Astrocyte of the cerebellum (primary cell): ENCODE data around the gene RBM15B.

ENCODE experiments used
- DNase-seq: peaks from one replicate; pipeline ENCODE4 v3.0.0-alpha.2; 2011; ENCODE audit warnings: low read depth
- H3K4me3 ChIP-seq: 2 replicates; pipeline ENCODE4 v1.5.1; 2011; ENCODE audit warnings: mild to moderate bottlenecking, low read depth, low read length, moderate library complexity
- in situ Hi-C: cut with HindIII; loops from 2 replicates; pipeline ENCODE4 v1.10.0; 2017; ENCODE audit warnings: low sequenced_read_pairs
- TF ChIP-seq, protein P1 (sequence below): IDR thresholded peaks from 2 replicates; pipeline ENCODE4 v1.5.1; 2012; ENCODE audit warnings: low read length, low read depth, moderate library complexity, mild to moderate bottlenecking; ENCODE audit errors: missing control alignments

Gene RBM15B

DNA sequence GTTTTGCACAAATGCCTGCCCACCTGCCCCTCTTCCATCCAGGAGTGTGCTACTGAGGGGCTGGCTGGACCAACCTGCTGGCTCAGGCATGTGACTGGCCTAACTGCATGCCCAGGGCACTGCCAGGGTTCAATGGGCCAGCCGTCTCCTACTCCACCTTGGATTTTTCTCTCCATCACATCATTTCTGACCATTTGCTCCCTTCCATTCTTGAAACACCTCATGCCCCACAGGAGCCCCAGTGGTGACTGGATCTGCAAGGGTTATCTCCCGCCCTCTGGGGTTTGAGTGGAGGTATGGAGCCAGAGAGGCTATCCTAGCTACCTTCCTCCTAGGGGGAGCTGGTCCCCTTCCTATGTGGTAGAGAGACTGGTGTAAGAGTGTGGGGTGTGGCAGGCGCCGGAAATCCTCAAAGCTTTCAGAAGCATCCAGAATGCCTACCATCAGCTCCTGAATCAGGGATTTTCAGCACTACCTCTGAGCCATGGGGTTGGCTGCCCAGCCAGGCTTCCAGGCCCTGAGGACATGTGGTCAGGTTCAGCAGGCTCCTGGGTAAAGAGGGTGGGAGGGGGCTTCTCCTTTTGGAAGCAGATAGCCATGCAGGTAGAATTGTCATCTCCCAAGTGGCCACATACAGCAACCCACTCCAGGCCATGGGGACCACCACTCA, 8.9 kb upstream of the RBM15B start:
- in situ Hi-C loops: no loop called here
- TF ChIP-seq, protein P1, sequence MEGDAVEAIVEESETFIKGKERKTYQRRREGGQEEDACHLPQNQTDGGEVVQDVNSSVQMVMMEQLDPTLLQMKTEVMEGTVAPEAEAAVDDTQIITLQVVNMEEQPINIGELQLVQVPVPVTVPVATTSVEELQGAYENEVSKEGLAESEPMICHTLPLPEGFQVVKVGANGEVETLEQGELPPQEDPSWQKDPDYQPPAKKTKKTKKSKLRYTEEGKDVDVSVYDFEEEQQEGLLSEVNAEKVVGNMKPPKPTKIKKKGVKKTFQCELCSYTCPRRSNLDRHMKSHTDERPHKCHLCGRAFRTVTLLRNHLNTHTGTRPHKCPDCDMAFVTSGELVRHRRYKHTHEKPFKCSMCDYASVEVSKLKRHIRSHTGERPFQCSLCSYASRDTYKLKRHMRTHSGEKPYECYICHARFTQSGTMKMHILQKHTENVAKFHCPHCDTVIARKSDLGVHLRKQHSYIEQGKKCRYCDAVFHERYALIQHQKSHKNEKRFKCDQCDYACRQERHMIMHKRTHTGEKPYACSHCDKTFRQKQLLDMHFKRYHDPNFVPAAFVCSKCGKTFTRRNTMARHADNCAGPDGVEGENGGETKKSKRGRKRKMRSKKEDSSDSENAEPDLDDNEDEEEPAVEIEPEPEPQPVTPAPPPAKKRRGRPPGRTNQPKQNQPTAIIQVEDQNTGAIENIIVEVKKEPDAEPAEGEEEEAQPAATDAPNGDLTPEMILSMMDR: no peak
- no peak for DNase-seq
- no peak overlapping the region for H3K4me3 ChIP-seq

DNA sequence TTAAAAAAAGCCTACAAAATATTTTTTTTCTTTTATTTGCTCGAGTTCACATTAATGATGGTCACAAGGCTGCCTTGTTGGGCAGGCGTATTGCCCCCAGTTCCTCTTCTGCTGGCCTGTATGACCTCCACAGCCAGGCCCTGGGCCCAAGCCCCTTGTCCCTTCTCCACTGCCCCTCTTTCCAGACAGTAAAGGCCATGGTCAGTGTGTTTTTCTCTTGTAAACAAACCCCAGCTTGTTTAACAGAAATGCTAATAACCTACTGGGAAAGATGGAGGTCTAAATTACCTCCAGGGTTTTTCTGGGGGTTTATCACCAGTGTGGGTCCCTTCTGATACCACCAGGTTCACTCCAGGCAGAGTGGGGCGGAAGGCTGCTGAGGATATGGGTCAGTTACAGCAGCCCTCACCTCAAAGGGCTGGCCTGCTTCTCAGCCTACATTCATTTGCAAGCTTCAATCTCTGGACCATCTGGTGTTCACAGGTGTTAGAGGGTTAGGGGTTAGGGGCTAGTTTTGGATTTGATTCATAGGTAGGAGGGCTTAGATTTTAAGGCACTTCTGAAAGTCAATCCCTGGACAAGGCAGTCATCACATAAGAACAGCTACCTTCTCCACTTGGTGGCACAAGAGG, 8.0 kb upstream of the RBM15B start:
- no peak overlapping the region for H3K4me3 ChIP-seq
- in situ Hi-C loops: no loop called here
- TF ChIP-seq, protein P1: no peak
- DNase-seq: no peak

DNA sequence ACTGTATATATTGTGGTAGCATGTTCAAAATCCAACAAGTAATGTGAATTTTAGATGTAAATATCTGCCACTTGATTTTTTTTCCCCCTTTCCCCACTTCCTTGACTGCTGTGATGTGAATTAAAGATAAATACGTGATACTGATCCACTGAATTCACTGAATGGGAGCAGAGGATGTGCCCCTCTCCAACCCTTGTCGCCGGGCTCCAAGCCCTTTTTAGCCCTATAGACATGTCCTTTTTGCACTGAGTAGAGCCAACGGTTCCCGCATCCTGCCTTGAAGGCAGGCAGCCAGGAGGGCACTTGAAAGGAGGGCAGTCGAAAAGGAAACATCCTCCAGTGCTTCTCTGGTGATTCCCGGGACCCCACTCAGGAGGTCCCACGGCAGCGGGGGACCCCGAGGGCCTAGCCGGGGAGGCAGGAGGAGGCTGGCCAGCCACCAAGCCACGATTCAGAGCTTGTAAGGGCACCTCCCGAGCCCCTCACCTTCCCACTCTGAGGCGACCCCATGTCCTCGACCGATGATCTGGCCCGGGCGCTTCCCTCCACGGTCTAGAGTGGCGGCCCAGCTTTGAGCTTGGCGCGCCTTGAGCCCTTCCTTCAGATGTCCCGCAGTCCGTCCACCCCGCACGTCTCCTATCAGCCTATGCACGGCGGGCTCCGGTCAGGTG, 6.9 kb upstream of the RBM15B start:
- TF ChIP-seq, protein P1: no peak
- DNase-seq: no peak
- peak overlapping the region; percentile 97 for H3K4me3 ChIP-seq
- in situ Hi-C loops: no loop called here

DNA sequence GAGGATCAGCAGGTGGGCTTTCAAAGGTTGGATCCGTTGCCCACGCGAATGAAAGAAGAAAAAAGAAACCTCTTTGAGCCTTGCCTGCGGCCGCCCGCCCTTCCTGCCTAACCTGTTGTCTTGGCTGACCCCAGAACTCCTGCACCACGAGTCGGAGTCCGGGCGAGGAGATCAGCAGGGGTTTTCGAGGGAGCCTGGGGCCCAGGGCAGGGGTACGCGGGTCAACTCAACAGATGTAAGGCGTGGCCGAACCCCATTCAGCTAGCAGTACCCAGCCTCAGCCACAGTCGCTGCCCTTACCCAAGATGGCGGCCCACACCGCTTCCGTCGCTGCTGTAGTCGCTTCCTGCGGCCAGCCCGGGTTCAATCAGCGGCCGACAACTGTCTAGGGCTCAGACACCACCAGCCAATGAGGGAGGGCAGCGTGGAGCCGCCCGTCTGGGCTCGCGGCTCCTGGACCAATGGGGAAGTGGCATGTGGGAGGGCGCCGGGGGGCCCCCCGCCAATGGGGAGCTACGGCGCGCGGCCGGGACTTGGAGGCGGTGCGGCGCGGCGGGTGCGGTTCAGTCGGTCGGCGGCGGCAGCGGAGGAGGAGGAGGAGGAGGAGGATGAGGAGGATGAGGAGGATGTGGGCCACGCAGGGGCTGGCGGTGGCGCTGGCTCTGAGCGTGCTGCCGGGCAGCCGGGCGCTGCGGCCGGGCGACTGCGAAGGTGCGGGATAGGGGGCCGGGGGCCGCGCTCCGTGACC, 6.2 kb upstream of the RBM15B start, which contains the start of gene MANF:
TSS of gene MANF (plus strand) at position 566 of the 748 bp plus-strand sequence. CDS start at position 618, 52 bp downstream.
- in situ Hi-C loops: no loop called here

DNA sequence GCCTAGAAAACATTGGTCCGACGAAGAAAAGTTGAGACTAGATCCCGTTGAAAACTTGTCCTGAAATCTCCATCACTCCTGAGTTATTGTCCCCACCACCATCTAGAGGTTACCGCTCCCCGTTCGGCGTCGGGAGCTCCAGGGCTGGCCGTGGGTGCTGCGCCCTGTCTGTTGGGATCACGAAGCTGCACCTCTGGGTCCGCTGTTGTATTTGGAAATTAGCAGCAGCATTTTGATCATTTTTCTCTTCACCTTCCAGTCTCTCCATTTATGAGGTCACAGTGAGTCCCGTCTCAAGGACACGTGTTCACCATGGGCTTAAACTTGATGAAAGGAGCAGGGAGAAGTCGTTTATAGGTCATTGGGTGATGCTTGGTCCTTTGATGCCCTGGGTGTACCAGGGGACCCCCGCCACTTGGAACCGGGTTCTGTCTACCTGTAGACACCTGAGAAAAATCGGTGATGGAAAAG, 5.4 kb upstream of the RBM15B start:
- in situ Hi-C loops: no loop called here
- TF ChIP-seq, protein P1: no peak
- no peak for DNase-seq
- peak overlapping the region; percentile 97 for H3K4me3 ChIP-seq

More for the DNA sequence above, 6.2 kb upstream of the RBM15B start, which contains the start of gene MANF:
- TF ChIP-seq, protein P1: no peak
- DNase-seq: peak; percentile 95
- peak within 1 kb of the TSS; percentile 97 for H3K4me3 ChIP-seq
